MM.1S (cell line): ENCODE data around the gene MYO1G.

Source experiments
- CTCF ChIP-seq: fragments of 300-600 bp; sonication (generic); IDR thresholded peaks from 2 replicates; pipeline ENCODE4 v1.5.1; 2016; ENCODE audit warnings: antibody characterized with exemption, low read length, mixed read lengths
- EZH2 ChIP-seq: fragments of 300-600 bp; sonication (generic); optimal IDR thresholded peaks from 2 replicates; pipeline ENCODE3; 2017; ENCODE audit warnings: low read depth, mild to moderate bottlenecking, antibody characterized with exemption, low read length, mixed read lengths

DNA sequence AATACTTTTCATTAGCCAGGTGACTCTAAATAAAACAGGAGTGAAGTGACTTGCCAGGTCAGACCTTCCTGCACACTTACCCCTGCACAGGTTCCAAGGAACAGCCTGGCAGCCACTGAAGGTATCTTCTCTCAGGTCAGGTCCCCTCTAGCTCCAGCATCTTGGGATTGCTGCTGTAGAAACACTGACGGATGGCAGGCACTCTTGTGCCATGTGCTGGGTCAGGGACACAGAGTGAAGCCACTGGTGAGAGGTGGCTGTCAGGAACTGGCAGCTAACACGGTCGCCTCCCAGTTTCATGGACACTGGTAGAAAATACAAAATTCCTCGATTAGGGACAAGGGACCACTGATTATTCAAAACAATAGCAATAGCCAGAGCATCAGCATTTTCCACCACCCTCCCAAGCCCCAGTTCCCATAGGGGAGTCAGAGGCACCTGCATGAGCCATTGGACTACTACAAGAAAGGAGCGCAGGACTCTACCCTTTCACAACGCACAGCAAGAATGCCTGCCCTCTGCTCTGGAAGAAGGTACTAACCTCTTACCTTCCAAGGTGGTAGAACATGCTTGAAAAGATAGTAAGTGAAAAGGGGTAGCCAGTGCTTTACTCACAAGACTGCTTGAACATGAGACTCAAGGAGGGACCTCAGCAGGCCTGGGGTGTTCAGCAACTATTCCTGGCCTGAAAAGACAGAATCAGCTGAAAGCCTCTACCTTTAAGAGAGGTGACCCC is 5.1 kb upstream of the MYO1G start:
- TF ChIP-seq EZH2 = no peak
- TF ChIP-seq CTCF = no peak
